Stimulated activated CD4-positive, alpha-beta T cell treated with anti-CD3 and anti-CD28 coated beads, Interleukin-15, amount 100 ng/mL, for 48 hours (primary cell): Measurements from ENCODE around the gene COLEC12.
"Not testable (repeated sequence)": the region's sequence is repeated elsewhere in the genome, so short reads cannot be mapped to it uniquely, and the experiment has no call there.

Experiments used
- DNase-seq, 2 donors: peaks; one replicate each; pipeline ENCODE4 v3.0.0-alpha.2; 2020; ENCODE audit warnings: low read depth in 2 of 2

Gene COLEC12

DNA sequence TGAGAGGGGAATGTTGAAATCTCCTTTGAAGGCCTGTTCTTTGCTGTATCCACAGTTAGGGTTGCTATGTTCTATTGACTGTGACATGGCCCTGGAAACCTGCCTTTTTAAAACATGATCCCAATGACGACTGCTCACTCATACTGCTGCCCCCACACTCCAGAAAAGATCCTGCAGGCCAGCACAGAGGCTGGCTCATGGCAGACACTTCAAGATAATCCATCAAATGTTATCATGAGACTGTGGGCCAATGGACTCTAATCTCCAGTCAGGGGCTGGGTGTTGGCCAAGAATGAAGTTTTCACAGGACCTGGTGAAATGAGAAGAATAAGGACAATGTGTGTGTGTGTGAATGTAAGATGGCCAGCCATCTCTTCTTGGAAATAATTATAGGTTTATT lies 173.7 kb downstream of the COLEC12 start:
- no peak for DNase-seq

DNA sequence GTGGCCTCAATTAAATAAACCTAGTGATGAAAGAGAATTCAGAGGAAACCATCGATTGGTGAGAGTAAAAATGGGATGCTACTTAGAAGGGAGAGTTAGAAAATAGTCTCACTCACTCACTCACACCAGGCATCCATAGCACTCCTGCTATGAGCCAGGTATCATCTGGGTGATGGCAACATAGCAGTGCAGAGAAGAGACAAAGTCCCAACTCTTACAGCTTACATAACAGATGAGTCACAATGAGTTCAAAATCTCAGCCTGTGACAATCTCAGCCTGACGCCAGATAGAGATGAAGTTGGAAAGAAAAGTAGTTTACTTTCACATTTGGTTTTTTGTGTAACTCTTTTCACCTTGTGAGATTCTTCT lies 177.3 kb downstream of the COLEC12 start:
- no peak for DNase-seq

GRCh38 chr18:321865-322467 lies 178.5 kb downstream of the COLEC12 start:
- no peak for DNase-seq

- DNase-seq = no peak
These were observed 180.3 kb downstream of the COLEC12 start for GRCh38 chr18:320155-320554.

- DNase-seq = no peak
These were observed 180.8 kb downstream of the COLEC12 start for GRCh38 chr18:319720-320119.

DNA sequence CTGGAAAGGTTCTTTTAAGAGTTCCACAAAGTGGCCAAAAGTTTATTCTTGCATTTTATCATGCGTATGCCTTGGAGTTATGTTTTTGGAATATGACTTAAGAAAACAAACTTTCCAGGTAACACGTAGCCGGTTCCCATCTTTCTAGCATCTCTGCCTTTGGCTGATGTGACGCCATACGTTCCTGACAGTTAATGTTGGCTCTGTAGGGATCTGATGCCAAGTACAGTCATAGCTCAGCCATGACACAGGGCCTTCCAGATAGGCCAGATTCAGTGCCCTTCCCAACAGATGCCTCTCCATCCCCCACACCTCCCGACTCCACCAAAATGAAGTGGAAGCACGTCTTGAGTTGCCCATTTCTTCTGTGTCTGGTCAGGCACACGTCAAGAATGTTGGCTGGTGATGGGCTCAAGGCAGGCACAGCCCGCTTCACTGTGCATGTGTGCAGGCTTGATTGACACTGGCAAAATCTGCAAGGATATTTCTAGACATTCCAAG lies 181.7 kb downstream of the COLEC12 start:
- DNase-seq = no peak

DNA sequence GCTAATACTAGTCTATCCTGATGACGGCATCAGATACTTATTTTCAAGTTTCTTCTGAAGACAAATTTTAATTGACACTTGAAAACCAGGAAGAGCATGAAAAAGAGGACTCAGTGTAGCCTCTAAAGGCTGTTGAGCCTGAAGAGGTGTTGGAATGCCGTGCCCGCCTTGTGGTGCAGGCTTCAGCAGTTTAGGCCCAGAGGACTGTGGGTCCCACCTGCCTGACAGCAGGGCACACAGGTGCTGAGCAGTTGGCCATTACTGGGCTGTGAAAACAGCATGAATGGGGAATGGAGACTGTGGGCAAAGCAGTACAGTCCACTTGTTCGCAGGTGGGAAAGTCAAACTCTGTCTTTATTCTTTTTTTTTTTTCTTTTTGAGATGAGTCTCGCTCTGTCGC lies 182.9 kb downstream of the COLEC12 start:
- DNase-seq = no peak

GRCh38 chr18:316393-316792 lies 184.1 kb downstream of the COLEC12 start:
- DNase-seq = no peak

GRCh38 chr18:313931-314330 lies 186.6 kb downstream of the COLEC12 start:
- no peak for DNase-seq

DNA sequence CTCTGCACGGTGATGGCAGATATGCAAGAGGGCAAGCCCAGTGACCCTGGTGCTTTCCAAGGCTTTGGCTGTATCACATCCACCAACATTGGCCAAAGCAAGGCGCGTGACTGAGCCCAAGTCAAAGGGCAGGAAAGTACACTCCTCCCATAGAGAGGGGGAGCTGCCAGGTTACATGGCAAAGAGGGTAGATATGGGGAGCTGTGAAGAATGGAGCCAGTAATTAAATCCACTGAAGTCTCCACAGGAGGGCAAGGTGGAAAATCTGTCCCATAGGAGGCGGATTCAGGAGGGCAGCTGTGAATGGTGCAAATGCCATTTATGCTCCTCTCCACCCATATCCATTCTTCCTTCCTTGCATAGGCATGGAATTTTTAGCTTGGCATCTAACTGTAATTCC lies 188.1 kb downstream of the COLEC12 start:
- no peak for DNase-seq

- no peak for DNase-seq
These were observed 190.5 kb downstream of the COLEC12 start for GRCh38 chr18:310042-310441.

- DNase-seq = not testable (repeated sequence)
These were observed 192.4 kb downstream of the COLEC12 start for GRCh38 chr18:308086-308485.

- no peak for DNase-seq
These were observed 193.8 kb downstream of the COLEC12 start for GRCh38 chr18:306608-307255.

GRCh38 chr18:305003-305501 lies 195.4 kb downstream of the COLEC12 start:
- DNase-seq = no peak

DNA sequence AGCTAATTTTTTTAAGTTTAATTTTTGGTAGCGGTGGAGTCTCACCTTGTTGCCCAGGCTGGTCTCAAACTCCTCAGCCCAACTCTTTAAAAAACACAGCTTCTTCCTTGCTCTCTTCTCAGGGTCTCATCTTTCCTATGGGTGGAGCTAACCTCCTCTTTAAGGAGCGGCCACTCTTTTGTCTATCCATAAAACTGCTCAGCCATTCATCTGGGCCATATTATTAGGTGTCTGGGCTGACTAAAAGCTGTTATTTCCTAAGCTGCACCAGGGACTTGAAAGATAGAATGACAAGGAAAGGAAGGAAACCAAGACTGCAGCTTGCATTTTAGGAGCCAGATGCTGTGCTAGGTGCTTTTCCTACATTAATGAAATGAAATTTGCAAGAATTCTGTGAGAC lies 196.9 kb downstream of the COLEC12 start:
- no peak for DNase-seq

DNA sequence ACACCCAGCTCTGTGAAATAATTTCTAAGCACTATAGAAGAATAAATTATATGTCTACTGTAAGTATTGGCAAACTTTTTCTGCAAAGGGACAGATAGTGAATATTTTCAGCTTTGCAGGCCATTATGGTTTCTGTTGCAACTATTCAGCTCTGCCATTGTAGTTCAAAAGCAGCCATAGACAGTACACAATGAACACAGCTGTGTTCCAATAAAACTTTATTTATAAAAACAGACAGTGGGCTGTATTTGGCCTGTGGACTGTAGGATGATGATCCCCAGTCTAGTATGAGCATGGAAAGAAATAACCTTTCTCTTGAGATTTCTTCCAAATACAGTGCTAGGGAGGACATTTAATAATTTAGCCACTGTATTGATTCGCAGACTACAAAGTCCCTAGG lies 197.5 kb downstream of the COLEC12 start:
- no peak for DNase-seq

GRCh38 chr18:302097-302496 lies 198.4 kb downstream of the COLEC12 start:
- no peak for DNase-seq

- DNase-seq = no peak
These were observed 202.6 kb downstream of the COLEC12 start for GRCh38 chr18:297936-298335.

- DNase-seq = no peak
These were observed 204.6 kb downstream of the COLEC12 start for GRCh38 chr18:295756-296490.

DNA sequence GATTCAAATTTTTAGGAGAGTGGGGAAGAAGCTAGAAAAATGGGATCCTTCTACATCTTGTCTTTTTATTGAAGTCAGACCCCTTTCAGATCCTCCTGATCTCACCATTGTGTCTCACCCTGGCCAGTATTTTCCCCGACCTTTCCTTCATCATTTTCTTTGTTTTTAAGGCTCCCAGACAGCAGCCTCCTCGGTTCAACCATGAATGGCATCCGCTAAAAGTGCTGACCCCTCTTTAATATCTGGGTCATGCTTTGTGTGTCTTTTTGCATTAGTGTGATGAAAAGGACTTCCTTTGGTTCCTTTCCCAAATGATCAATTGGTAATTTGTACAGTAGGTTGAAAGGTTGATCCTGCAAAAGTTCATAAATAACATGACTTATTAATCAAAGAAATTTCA lies 205.9 kb downstream of the COLEC12 start:
- DNase-seq = no peak

GRCh38 chr18:293536-293935 lies 207.0 kb downstream of the COLEC12 start:
- no peak for DNase-seq

- no peak for DNase-seq
These were observed 208.2 kb downstream of the COLEC12 start for GRCh38 chr18:292271-292670.

DNA sequence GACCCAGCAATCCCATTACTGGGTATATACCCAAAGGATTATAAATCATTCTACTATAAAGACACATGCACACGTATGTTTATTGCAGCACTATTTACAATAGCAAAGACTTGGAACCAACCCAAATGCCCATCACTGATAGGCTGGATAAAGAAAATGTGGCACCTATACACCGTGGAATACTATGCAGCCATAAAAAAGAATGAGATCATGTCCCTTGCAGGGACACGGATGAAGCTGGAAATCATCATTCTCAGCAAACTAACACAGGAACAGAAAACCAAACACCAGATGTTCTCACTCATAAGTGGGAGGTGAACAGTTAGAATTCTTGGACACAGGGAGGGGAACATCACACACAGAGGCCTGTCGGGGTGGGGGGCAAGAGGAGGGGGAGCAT lies 210.5 kb downstream of the COLEC12 start:
- not testable (repeated sequence) for DNase-seq
